ENCODE data around the gene MPRIP. TPM values are rescaled to one million over a fixed set of nuclear protein-coding genes. Genes with fewer than 3 reads are reported as not detected.

The MPRIP gene
- 171 and 240 TPM in 2 replicates for total RNA-seq

GRCh38 chr17:17042384-17042736, at the start of gene MPRIP:
MPRIP (plus strand) TSS chr17:17042457; CDS start chr17:17042849, 392 bp downstream.

GRCh38 chr17:17206124-17206912, 164.1 kb downstream of the MPRIP start, which contains the start of gene PLD6:
PLD6 (minus strand) TSS chr17:17206333; CDS start chr17:17206286, 47 bp downstream.

GRCh38 chr17:17237026-17237799, 195.0 kb downstream of the MPRIP start, which contains the start of gene FLCN:
FLCN (minus strand) TSS chr17:17237168; CDS start chr17:17228137, 9,031 bp downstream.

Other genes with a start within 250 kb of the MPRIP start
- gene TNFRSF13B, start 70.3 kb upstream of the MPRIP start, total RNA-seq, result not detected in 2 replicates
- 1.2 and 2.3 TPM in 2 replicates for gene PLD6, start 163.9 kb downstream of the MPRIP start, total RNA-seq
- gene FLCN, start 194.7 kb downstream of the MPRIP start, total RNA-seq, result 15.3 and 17.0 TPM in 2 replicates
- 94.0 and 105 TPM in 2 replicates for gene COPS3, start 238.8 kb downstream of the MPRIP start, total RNA-seq

All from myometrial cell (primary cell).